ENCODE results near the gene UCN2.

- TF ChIP-seq BHLHE40 (IDR thresholded peaks at IDR 0.05; ENCODE audit: low read depth, low read length) (no peak), POLR2A (IDR thresholded peaks at IDR 0.05; ENCODE audit: low read depth, low read length) (no peak)
These were observed 1.1 kb upstream of the UCN2 start for GRCh38 chr3:48564667-48565066.
